HUES48 (cell line): ENCODE data around the gene GLMN.
"Not testable (repeated sequence)": the region's sequence is repeated elsewhere in the genome, so short reads cannot be mapped to it uniquely, and the experiment has no call there.

Source experiments
- H3K27ac ChIP-seq: one replicate; pipeline ENCODE4 v1.7.0; 2013; ENCODE audit warnings: low read depth, low read length, inconsistent platforms
- H3K27me3 ChIP-seq: 2 replicates; pipeline ENCODE4 v1.6.1; 2013; ENCODE audit warnings: mild to moderate bottlenecking, low read length; ENCODE audit not compliant: control insufficient read depth, insufficient read depth
- H3K36me3 ChIP-seq: 2 replicates; pipeline ENCODE4 v1.6.1; 2013; ENCODE audit warnings: low read length; ENCODE audit not compliant: control insufficient read depth, insufficient read depth
- H3K4me1 ChIP-seq: 2 replicates; pipeline ENCODE4 v1.6.1; 2013; ENCODE audit warnings: mild to moderate bottlenecking, low read length; ENCODE audit not compliant: control insufficient read depth, insufficient read depth
- H3K4me3 ChIP-seq: 2 replicates; pipeline ENCODE4 v1.5.1; 2013; ENCODE audit warnings: mild to moderate bottlenecking, low read depth, low read length
- H3K9ac ChIP-seq: 2 replicates; pipeline ENCODE4 v1.6.1; 2013; ENCODE audit warnings: mild to moderate bottlenecking, low read depth, low read length, moderate library complexity
- H3K9me3 ChIP-seq: 2 replicates; pipeline ENCODE4 v1.6.1; 2013; ENCODE audit warnings: low read length; ENCODE audit not compliant: control insufficient read depth, insufficient read depth

Gene GLMN

GRCh38 chr1:92291372-92291999, 7.3 kb downstream of the GLMN start:
- no peaks in the 10 kb centered on the region for H3K27me3 ChIP-seq
- no peak overlapping the region for H3K4me3 ChIP-seq
- H3K4me1 ChIP-seq: no peaks in the 10 kb centered on the region
- peaks cover 76% of the 10 kb centered on the region for H3K36me3 ChIP-seq
- H3K9ac ChIP-seq: no peak overlapping the region
- H3K9me3 ChIP-seq: no peaks in the 10 kb centered on the region
- no peak overlapping the region for H3K27ac ChIP-seq

DNA sequence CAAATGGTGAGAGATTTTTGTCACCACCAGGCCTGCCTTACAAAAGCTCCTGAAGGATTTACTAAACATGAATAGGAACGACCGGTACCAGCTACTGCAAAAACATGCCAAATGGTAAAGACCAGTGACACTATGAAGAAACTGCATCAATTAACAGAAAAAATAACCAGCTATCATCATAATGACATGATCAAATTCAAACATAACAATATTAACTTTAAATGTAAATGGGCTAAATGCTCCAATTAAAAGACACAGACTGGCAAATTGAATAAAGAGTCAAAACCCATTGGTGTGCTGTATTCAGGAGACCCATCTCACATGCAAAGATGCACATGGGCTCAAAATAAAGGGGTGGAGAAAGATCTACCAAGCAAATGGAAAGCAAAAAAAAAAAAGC, 17.4 kb downstream of the GLMN start:
- not testable (repeated sequence) for H3K27ac ChIP-seq, H3K9me3 ChIP-seq, H3K4me3 ChIP-seq, H3K4me1 ChIP-seq, H3K9ac ChIP-seq, H3K27me3 ChIP-seq
- H3K36me3 ChIP-seq: peaks cover 32% of the 10 kb centered on the region

DNA sequence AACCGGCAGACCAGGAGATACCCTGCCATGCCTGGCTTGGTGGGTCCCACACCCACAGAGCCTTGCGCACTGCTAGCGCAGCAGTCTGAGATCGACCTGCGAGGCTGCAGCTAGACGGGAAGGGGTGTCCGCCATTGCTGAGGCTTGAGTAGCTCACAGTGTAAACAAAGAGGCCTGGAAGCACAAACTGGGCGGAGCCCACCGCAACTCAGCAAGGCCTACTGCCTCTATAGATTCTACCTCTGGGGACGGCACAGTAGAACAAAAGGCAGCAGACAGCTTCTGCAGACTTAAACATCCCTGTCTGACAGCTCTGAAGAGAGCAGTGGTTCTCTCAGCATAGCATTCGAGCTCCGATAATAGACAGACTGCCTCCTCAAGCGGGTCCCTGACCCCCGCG, 19.0 kb downstream of the GLMN start:
- H3K27ac ChIP-seq, H3K27me3 ChIP-seq, H3K9me3 ChIP-seq, H3K4me1 ChIP-seq, H3K4me3 ChIP-seq, H3K9ac ChIP-seq: not testable (repeated sequence)
- H3K36me3 ChIP-seq: peaks cover 26% of the 10 kb centered on the region

DNA sequence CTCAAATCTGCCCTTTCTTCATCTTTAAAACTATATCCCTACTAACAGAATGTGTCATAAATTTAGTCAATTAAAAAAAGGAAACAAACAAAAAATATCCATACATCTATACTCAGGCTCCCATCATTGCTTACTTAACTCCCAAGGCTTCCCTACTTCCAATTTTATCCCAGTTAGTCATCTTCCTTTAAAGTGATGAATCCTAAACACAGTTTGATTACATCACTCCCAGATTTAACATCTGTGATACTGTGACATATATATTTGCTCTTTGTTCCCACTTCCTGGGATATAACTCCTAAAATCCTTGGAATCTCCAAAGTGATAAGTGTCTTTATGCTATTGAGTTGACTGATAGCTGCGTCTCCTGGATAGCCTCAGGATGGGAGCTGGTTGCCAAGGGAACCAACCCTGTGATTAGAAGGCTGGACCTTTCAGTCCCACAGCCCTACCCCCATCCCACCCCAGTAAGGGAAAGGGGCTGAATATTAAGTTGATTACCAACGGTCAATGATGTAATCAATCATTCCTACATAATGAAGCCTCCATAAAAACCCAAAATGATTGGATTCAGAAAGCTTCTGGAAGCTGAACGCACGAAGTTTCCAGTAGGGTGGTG, 21.6 kb downstream of the GLMN start:
- no peak overlapping the region for H3K4me3 ChIP-seq
- H3K36me3 ChIP-seq: peaks cover 49% of the 10 kb centered on the region
- no peaks in the 10 kb centered on the region for H3K4me1 ChIP-seq
- H3K9ac ChIP-seq: no peak overlapping the region
- no peaks in the 10 kb centered on the region for H3K9me3 ChIP-seq
- no peak overlapping the region for H3K27ac ChIP-seq
- H3K27me3 ChIP-seq: no peaks in the 10 kb centered on the region

DNA sequence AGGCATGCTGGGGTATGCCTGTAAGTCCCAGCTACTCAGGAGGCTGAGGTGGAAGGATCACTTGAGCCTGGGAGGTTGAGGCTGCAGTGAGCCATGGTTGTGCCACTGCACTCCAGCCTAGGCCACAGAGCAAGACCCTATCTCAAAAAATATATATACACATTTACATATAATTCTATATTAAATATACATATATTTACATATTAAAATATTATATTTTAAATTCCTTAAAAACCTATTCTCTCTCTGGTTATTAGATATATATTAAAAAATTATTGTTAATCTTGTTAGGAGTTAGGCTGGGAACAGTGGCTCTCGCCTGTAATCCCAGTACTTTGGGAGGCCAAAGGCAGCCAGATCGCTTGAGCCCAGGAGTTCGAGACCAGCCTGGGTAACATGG, 22.7 kb downstream of the GLMN start:
- Histone ChIP-seq H3K27ac (no peak overlapping the region), H3K9ac (no peak overlapping the region), H3K36me3 (peaks cover 60% of the 10 kb centered on the region), H3K27me3 (no peaks in the 10 kb centered on the region), H3K4me1 (no peaks in the 10 kb centered on the region), H3K4me3 (no peak overlapping the region), H3K9me3 (no peaks in the 10 kb centered on the region)

DNA sequence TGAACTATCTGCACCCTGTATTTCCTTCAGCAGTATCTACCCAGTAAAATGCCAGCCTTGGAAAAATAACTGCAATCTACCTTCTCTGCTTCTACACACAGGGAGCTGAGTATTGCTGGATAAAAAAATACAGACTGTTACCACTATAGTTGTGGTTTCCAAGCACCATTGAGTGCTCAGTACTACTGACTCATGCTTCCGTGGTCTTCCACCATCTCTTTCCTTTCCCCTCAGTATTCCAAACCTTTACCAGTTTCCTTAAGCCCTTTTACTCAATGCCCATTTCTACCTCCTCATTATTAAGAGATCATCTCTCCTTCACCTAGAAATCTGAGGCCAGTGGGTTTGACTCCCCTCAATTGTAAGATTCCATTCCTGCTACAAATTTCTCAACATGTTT, 23.8 kb downstream of the GLMN start:
- Histone ChIP-seq H3K4me3 (no peak overlapping the region), H3K36me3 (peaks cover 70% of the 10 kb centered on the region), H3K27me3 (no peaks in the 10 kb centered on the region), H3K27ac (no peak overlapping the region), H3K9me3 (no peaks in the 10 kb centered on the region), H3K4me1 (no peaks in the 10 kb centered on the region), H3K9ac (no peak overlapping the region)

DNA sequence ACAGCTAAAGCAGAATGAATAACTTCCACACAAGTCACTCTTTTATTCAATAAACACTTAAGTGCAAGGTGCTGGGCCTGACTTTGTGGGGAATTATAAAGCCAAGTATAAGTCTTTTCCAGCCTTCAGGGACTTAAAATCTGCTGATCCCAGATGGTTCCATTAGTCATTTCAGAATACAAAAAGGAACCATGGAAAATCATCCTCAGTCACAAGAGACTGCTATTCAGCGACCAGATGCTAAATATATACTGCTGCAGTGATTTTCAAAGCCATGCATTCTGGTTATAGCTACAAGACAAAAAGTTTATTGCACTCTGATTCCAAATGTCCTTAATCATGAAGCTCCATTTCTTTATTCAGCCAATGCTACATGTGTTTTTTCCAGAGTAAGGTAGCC, 25.7 kb downstream of the GLMN start:
- peaks cover 76% of the 10 kb centered on the region for H3K36me3 ChIP-seq
- no peak overlapping the region for H3K27ac ChIP-seq
- H3K9ac ChIP-seq: no peak overlapping the region

DNA sequence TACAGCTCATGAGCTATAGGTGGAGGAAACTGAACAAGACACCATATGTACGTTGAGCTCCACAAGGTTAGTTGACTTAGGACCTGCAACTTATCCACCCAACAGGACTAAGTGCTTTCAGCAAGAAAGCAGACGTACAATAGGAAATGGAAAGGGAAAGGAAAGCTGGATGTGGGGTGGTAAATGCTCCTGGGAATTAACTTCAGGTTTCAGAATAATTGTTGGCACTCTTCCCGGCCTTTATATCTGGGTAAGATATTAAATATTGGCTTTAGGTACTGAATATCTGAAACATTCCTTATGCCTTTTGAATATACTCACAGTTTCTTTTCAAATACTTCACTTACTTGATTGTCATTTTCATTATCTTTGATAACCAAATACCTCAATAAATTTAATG, 36.3 kb downstream of the GLMN start:
- Histone ChIP-seq H3K9me3 (no peaks in the 10 kb centered on the region), H3K27me3 (no peaks in the 10 kb centered on the region), H3K9ac (no peak overlapping the region), H3K4me3 (no peak overlapping the region), H3K27ac (no peak overlapping the region), H3K36me3 (peaks cover 78% of the 10 kb centered on the region), H3K4me1 (no peaks in the 10 kb centered on the region)

More for the DNA sequence above, 25.7 kb downstream of the GLMN start:
- Histone ChIP-seq H3K4me3 (no peak overlapping the region), H3K27me3 (no peaks in the 10 kb centered on the region), H3K9me3 (no peaks in the 10 kb centered on the region), H3K4me1 (no peaks in the 10 kb centered on the region)

- H3K27me3 ChIP-seq: no peaks in the 10 kb centered on the region
- no peak overlapping the region for H3K27ac ChIP-seq
- no peaks in the 10 kb centered on the region for H3K9me3 ChIP-seq
- H3K36me3 ChIP-seq: peaks cover 55% of the 10 kb centered on the region
- H3K9ac ChIP-seq: no peak overlapping the region
- no peak overlapping the region for H3K4me3 ChIP-seq
- H3K4me1 ChIP-seq: no peaks in the 10 kb centered on the region
Measured at GRCh38 chr1:92259350-92259749, 39.4 kb downstream of the GLMN start.

- H3K4me1 ChIP-seq, H3K9me3 ChIP-seq, H3K4me3 ChIP-seq, H3K27ac ChIP-seq, H3K27me3 ChIP-seq, H3K9ac ChIP-seq: not testable (repeated sequence)
- H3K36me3 ChIP-seq: peaks cover 30% of the 10 kb centered on the region
Measured at GRCh38 chr1:92254714-92255113, 44.1 kb downstream of the GLMN start.

GRCh38 chr1:92244376-92244775, 54.4 kb downstream of the GLMN start:
- H3K36me3 ChIP-seq: peaks cover 31% of the 10 kb centered on the region
- H3K9ac ChIP-seq: no peak overlapping the region
- no peaks in the 10 kb centered on the region for H3K27me3 ChIP-seq
- H3K9me3 ChIP-seq: no peaks in the 10 kb centered on the region
- no peaks in the 10 kb centered on the region for H3K4me1 ChIP-seq
- H3K4me3 ChIP-seq: no peak overlapping the region
- no peak overlapping the region for H3K27ac ChIP-seq
